PFSK-1 (cell line): Measurements from ENCODE around the gene ETFA.

ENCODE experiments used
- FOXP2 ChIP-seq: optimal IDR thresholded peaks from 2 replicates; pipeline ENCODE3; 2011; ENCODE audit warnings: borderline replicate concordance, control low read depth, inconsistent platforms; ENCODE audit not compliant: insufficient read depth; ENCODE audit errors: extremely low read length, extremely low read depth
- POLR2AphosphoS5 ChIP-seq: IDR thresholded peaks from 2 replicates; pipeline ENCODE4 v1.6.1; 2012; ENCODE audit warnings: low read depth, mild to moderate bottlenecking, control low read depth, low read length, moderate library complexity
- SIN3A ChIP-seq: IDR thresholded peaks from 2 replicates; pipeline ENCODE4 v1.6.1; 2012; ENCODE audit warnings: mild to moderate bottlenecking, low read length, moderate library complexity, borderline replicate concordance; ENCODE audit not compliant: insufficient read depth
- TAF1 ChIP-seq: IDR thresholded peaks from 2 replicates; pipeline ENCODE4 v1.6.1; 2012; ENCODE audit warnings: low read length, control low read depth, borderline replicate concordance; ENCODE audit not compliant: insufficient read depth
- TF ChIP-seq, protein P1 (sequence below), 2 experiments: IDR thresholded peaks; 2 replicates each; pipeline versions ENCODE4 v1.6.1 to v1.8.0; 2011 to 2012; ENCODE audit warnings: low read depth in 2 of 2, low read length in 2 of 2, control low read depth in 1 of 2, inconsistent platforms in 1 of 2, mild to moderate bottlenecking in 1 of 2, moderate library complexity in 1 of 2; ENCODE audit not compliant: insufficient read depth in 1 of 2

Gene ETFA

GRCh38 chr15:76229266-76229665 lies 82.0 kb downstream of the ETFA start:
- TF ChIP-seq SIN3A (no peak), TAF1 (no peak), POLR2AphosphoS5 (no peak), FOXP2 (no peak)
- TF ChIP-seq, protein P1, sequence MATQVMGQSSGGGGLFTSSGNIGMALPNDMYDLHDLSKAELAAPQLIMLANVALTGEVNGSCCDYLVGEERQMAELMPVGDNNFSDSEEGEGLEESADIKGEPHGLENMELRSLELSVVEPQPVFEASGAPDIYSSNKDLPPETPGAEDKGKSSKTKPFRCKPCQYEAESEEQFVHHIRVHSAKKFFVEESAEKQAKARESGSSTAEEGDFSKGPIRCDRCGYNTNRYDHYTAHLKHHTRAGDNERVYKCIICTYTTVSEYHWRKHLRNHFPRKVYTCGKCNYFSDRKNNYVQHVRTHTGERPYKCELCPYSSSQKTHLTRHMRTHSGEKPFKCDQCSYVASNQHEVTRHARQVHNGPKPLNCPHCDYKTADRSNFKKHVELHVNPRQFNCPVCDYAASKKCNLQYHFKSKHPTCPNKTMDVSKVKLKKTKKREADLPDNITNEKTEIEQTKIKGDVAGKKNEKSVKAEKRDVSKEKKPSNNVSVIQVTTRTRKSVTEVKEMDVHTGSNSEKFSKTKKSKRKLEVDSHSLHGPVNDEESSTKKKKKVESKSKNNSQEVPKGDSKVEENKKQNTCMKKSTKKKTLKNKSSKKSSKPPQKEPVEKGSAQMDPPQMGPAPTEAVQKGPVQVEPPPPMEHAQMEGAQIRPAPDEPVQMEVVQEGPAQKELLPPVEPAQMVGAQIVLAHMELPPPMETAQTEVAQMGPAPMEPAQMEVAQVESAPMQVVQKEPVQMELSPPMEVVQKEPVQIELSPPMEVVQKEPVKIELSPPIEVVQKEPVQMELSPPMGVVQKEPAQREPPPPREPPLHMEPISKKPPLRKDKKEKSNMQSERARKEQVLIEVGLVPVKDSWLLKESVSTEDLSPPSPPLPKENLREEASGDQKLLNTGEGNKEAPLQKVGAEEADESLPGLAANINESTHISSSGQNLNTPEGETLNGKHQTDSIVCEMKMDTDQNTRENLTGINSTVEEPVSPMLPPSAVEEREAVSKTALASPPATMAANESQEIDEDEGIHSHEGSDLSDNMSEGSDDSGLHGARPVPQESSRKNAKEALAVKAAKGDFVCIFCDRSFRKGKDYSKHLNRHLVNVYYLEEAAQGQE (IDR thresholded peaks at IDR 0.05; ENCODE audit: insufficient read depth in 1 of 2, low read depth in 2 of 2, low read length in 2 of 2) = no peak

- TF ChIP-seq, protein P1 (IDR thresholded peaks at IDR 0.05; ENCODE audit: insufficient read depth in 1 of 2, low read depth in 2 of 2, low read length in 2 of 2) = no peak
- no peak for TF ChIP-seq FOXP2
- TF ChIP-seq POLR2AphosphoS5 = no peak
- TF ChIP-seq TAF1 = no peak
Measured at GRCh38 chr15:76223521-76223920, 87.7 kb downstream of the ETFA start.

- TF ChIP-seq, protein P1 (IDR thresholded peaks at IDR 0.05; ENCODE audit: insufficient read depth in 1 of 2, low read depth in 2 of 2, low read length in 2 of 2) = no peak
- TF ChIP-seq POLR2AphosphoS5 = no peak
- TF ChIP-seq TAF1 = no peak
- TF ChIP-seq FOXP2 = no peak
- no peak for TF ChIP-seq SIN3A
Measured at GRCh38 chr15:76222159-76222558, 89.1 kb downstream of the ETFA start.

DNA sequence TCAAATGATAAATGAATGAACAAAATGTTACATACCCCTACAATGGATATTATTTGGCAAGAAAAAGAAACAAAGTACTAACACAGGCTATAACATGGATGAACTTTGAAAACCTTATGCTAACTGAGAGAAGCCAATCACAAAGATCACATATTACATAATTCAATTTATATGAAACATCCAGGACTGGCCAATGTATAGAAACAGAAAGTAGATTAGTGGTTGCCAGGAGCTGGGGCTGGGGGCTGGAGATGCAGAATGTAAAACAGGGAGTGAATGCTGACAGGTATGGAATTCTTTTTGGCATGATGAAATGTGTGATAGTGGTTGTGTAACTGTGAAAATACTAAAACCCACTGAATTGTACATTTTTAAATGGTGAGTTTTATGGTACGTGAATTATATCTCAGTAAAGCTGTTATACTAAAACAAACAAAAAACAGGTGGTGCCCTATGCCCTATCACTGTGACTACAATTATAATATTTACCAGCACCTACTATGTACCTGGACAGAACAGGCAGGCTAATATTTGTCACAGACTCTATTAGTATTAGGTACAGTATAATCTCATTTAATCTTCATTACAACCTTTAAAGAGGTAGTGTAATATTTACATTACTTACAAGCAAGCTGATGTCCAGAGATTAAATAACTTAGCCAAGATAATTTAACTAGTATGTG lies 90.0 kb downstream of the ETFA start:
- TF ChIP-seq, protein P1 (IDR thresholded peaks at IDR 0.05; ENCODE audit: insufficient read depth in 1 of 2, low read depth in 2 of 2, low read length in 2 of 2) = no peak

- TF ChIP-seq, protein P1 (IDR thresholded peaks at IDR 0.05; ENCODE audit: insufficient read depth in 1 of 2, low read depth in 2 of 2, low read length in 2 of 2) = no peak
- no peak for TF ChIP-seq SIN3A
- TF ChIP-seq TAF1 = no peak
- TF ChIP-seq POLR2AphosphoS5 = no peak
- TF ChIP-seq FOXP2 = no peak
Measured at GRCh38 chr15:76217882-76218217, 93.4 kb downstream of the ETFA start.
